Skeletal muscle tissue (tissue), 4 donors: ENCODE data around the gene CDK10. TPM values are rescaled to one million over a fixed set of nuclear protein-coding genes. Genes with fewer than 3 reads are reported as not detected.
"Not testable (repeated sequence)": the region's sequence is repeated elsewhere in the genome, so short reads cannot be mapped to it uniquely, and the experiment has no call there.

Experiments
- H3K27ac ChIP-seq: one replicate; pipeline ENCODE4 v1.7.0; 2013; ENCODE audit warnings: mild to moderate bottlenecking, low read depth, low read length, inconsistent platforms
- H3K27me3 ChIP-seq, 3 donors: one replicate each; pipeline ENCODE4 v1.7.0; 2013; ENCODE audit warnings: low read length in 3 of 3; ENCODE audit not compliant: control insufficient read depth in 3 of 3, insufficient read depth in 3 of 3
- H3K36me3 ChIP-seq, 3 donors: one replicate each; pipeline ENCODE4 v1.7.0; 2013; ENCODE audit warnings: low read length in 3 of 3; ENCODE audit not compliant: control insufficient read depth in 3 of 3, insufficient read depth in 3 of 3
- H3K4me1 ChIP-seq, 3 donors: one replicate each; pipeline ENCODE4 v1.7.0; 2013; ENCODE audit warnings: low read length in 3 of 3, mild to moderate bottlenecking in 3 of 3; ENCODE audit not compliant: control insufficient read depth in 3 of 3, insufficient read depth in 3 of 3
- H3K4me3 ChIP-seq, 3 donors: one replicate each; pipeline ENCODE4 v1.7.0; 2013; ENCODE audit warnings: low read length in 3 of 3
- H3K9ac ChIP-seq, 3 donors: one replicate each; pipeline ENCODE4 v1.7.0; 2013; ENCODE audit warnings: low read length in 3 of 3, mild to moderate bottlenecking in 3 of 3, moderate library complexity in 2 of 3, low read depth in 1 of 3
- H3K9me3 ChIP-seq, 3 donors: one replicate each; pipeline ENCODE4 v1.7.0; 2013; ENCODE audit warnings: low read length in 3 of 3; ENCODE audit not compliant: control insufficient read depth in 3 of 3
- total RNA-seq: library from RNA; depleted of rRNA; stranded (reverse); fragments of >200 nt; gene quantifications from one replicate; pipeline ENCODE4 v1.2.3, GENCODE V29; 2014
- donor health status: Osteomylitis.

Gene CDK10
- total RNA-seq, 1 donor from 2014 or later = 17.7 TPM

DNA sequence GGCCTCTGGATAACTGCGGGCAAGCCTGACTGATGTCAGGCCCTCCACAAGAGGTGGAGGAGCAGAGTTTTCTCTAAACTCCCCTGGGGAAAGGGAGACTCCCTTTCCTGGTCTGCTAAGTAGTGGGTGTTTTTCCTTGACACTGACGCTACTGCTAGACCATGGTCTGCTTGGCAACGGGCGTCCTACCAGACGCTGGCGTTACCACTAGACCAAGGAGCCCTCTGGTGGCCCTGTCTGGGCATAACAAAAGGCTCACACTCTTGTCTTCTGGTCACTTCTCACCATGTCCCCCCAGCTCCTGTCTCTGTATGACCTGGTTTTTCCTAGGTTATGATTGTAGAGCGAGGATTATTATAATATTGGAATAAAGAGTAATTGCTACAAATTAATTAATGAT is 19.5 kb upstream of the CDK10 start:
- H3K27ac ChIP-seq, H3K36me3 ChIP-seq, H3K9me3 ChIP-seq, H3K4me3 ChIP-seq, H3K9ac ChIP-seq, H3K4me1 ChIP-seq, H3K27me3 ChIP-seq: not testable (repeated sequence)

- Histone ChIP-seq H3K9me3 (no peaks in the 10 kb centered on the region), H3K36me3 (no peaks in the 10 kb centered on the region), H3K9ac (no peak overlapping the region), H3K4me1 (no peaks in the 10 kb centered on the region), H3K27me3 (no peaks in the 10 kb centered on the region), H3K27ac (no peak overlapping the region), H3K4me3 (no peak overlapping the region)
These were observed 18.9 kb upstream of the CDK10 start for GRCh38 chr16:89667633-89668032.

DNA sequence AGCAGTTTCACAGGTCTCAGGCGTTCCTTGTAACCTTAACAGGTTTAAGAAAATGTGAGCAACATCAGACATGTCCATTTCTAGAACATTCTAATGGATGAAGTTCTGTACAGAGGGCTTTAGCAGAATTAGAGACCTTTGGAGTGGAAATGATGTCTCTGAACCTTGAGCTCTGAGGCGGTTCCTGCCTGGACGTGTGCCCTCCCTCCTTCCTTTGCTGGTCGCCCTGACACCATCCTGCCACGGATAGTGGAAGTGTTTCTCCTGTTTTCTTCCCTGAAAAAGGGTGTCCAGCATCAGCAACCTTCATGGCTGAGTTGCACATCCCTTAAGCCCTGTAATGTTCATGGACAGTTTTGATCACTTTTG is 17.7 kb upstream of the CDK10 start:
- Histone ChIP-seq H3K27me3 (no peaks in the 10 kb centered on the region), H3K27ac (no peak overlapping the region), H3K9ac (no peak overlapping the region), H3K36me3 (no peaks in the 10 kb centered on the region), H3K9me3 (no peaks in the 10 kb centered on the region), H3K4me3 (no peak overlapping the region), H3K4me1 (no peaks in the 10 kb centered on the region)

DNA sequence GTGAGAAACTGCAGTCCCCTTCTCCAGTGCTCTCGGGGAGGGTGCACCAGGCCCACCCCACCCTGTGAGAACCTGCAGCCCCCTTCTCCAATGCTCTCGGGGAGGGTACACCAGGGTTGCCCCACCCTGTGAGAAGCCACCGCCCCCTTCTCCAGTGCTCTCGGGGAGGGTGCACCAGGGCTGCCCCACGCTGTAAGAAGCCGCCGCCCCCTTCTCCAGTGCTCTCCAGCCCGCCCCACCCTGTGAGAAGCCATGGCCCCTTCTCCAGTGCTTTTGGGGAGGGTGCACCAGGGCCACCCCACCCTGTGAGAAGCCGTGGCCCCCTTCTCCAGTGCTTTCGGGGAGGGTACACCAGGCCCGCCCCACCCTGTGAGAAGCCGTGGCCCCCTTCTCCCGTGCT is 16.7 kb upstream of the CDK10 start:
- no peaks in the 10 kb centered on the region for H3K9me3 ChIP-seq
- H3K27ac ChIP-seq = no peak overlapping the region
- no peaks in the 10 kb centered on the region for H3K36me3 ChIP-seq
- H3K9ac ChIP-seq = no peak overlapping the region
- no peaks in the 10 kb centered on the region for H3K4me1 ChIP-seq
- H3K27me3 ChIP-seq = no peaks in the 10 kb centered on the region
- no peak overlapping the region for H3K4me3 ChIP-seq

DNA sequence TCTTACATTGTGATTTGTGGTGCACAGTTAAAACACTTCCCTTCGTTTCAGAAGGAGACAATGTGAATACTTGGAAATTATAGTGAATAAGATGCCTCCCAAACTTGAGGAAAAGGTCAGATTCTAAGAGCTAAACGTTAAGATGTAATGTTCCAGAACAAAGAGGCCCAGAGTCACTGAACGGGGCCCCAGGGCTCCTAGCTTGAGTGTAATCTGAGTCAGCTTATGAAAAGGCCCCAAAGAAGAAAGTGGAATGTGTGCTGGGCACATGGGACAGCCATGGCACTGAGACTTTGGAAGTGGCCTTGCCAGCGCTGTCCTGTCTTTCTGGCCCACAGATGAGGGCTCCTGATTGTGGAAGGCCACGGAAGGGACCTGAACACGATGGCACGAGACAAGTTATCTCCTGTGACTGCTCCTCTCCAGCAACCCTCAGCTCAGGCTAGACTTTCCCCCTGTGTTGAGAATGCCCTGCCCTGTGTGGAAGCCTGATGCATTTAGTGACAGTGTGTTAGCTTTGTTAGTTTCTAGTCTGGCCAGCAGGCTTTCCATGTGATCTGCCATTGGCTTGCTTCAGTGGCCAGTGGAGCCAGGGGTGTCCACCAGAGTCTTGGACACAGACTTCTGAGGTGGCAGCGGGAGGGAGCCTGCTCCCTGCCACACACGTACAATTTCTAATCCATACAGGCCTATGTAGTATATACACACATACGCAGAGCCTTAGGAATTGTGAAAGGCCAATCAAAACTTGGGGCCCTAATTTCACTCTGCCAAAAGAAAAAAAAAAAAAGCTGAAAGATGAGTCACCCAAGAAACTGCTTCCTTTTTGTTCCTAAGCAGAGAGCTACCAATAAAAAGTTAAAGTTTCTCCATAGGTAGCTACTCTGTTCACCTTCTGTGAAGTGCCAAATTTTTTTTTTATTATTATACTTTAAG is 15.7 kb upstream of the CDK10 start:
- Histone ChIP-seq H3K27ac (no peak overlapping the region), H3K4me3 (no peak overlapping the region), H3K9me3 (no peaks in the 10 kb centered on the region), H3K27me3 (no peaks in the 10 kb centered on the region), H3K9ac (no peak overlapping the region), H3K4me1 (no peaks in the 10 kb centered on the region), H3K36me3 (no peaks in the 10 kb centered on the region)

GRCh38 chr16:89671565-89671964 is 14.9 kb upstream of the CDK10 start:
- H3K9ac ChIP-seq, H3K27me3 ChIP-seq, H3K36me3 ChIP-seq, H3K9me3 ChIP-seq, H3K4me1 ChIP-seq, H3K4me3 ChIP-seq, H3K27ac ChIP-seq: not testable (repeated sequence)

DNA sequence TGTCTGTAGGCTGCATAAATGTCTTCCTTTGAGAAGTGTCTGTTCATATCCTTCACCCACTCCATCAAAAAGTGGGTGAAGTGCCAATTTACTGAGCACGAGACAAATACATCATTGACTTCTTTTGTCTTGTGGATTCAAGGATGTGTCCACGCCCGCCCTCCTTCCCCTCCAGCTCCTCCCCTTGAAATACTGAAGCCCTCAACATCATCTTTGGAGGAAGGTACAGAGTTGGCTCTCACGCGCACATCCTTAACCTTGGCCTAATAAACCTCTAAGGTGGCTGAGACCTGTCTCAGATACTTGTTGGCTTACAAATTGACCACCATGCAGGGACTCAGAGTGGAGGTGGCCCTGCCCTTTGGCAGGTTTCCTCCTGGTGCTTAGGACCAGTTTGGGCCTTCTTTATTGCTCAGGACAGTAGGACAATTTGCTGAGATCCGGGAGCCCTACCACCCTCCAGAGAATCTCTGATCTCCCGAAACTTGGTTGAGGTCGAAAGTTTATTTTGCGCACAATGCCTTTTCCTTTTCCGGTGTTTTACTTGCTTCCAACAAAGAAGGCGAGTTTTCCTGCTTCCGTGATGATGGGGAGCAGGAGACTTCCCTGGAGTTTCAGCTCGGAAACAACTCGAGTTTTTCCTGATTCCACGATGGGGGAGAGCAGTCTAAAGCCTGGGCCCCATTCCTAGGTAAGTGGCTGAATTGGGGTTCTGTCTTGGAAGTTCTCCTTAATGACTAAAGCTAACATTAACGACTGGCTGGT is 14.1 kb upstream of the CDK10 start:
- Histone ChIP-seq H3K36me3 (no peaks in the 10 kb centered on the region), H3K27me3 (no peaks in the 10 kb centered on the region), H3K4me1 (no peaks in the 10 kb centered on the region), H3K27ac (no peak overlapping the region), H3K9me3 (no peaks in the 10 kb centered on the region), H3K9ac (no peak overlapping the region), H3K4me3 (no peak overlapping the region)

GRCh38 chr16:89678258-89678657 is 8.2 kb upstream of the CDK10 start:
- Histone ChIP-seq H3K36me3 (no peaks in the 10 kb centered on the region), H3K27me3 (no peaks in the 10 kb centered on the region), H3K9ac (no peak overlapping the region), H3K4me1 (no peaks in the 10 kb centered on the region), H3K27ac (no peak overlapping the region), H3K4me3 (no peak overlapping the region), H3K9me3 (no peaks in the 10 kb centered on the region)

GRCh38 chr16:89685916-89686315 is 573 bp upstream of the CDK10 start:
- no peak overlapping the region for H3K4me3 ChIP-seq
- H3K36me3 ChIP-seq = peaks cover 8 to 11% (median 8%) of the 10 kb centered on the region in 3 donors

More at GRCh38 chr16:89685916-89686315, 573 bp upstream of the CDK10 start:
- H3K9ac ChIP-seq = no peak overlapping the region
- no peaks in the 10 kb centered on the region for H3K27me3 ChIP-seq
- peaks cover 9 to 14% (median 14%) of the 10 kb centered on the region in 3 donors for H3K4me1 ChIP-seq
- H3K9me3 ChIP-seq = no peaks in the 10 kb centered on the region
- H3K27ac ChIP-seq = no peak overlapping the region
